Renal pelvis (tissue), 12 donors: ENCODE measurements around the gene MXI1. TPM values are rescaled to one million over a fixed set of nuclear protein-coding genes. Genes with fewer than 3 reads are reported as not detected.

ENCODE experiments used
- DNase-seq: peaks from one replicate; pipeline ENCODE4 v3.0.0-alpha.2; 2013
- long read RNA-seq, 16 experiments: transcript quantifications; one replicate each; lab custom pipeline, GENCODE V29; 2026
- polyA plus RNA-seq, 3 donors: library from polyadenylated mRNA; unstranded; fragments of 120-200 nt; gene quantifications; one replicate each; pipeline ENCODE4 v1.2.1, GENCODE V29; 2013; ENCODE audit not compliant: insufficient read length in 3 of 3

Gene MXI1
- polyA plus RNA-seq, result 10 to 100 TPM; 40.0 to 47.7 (median 42.9) TPM
- long read RNA-seq, donor 1, transcript MXI1-201 (6 exons, 2,424 nt), result major isoform, 5 of 11 reads
- long read RNA-seq, donor 1, transcript MXI1-202 (6 exons, 3,470 nt), result major isoform, 5 of 11 reads
- long read RNA-seq, donor 1, partial matches to known transcripts, result 0 of 11 reads
- long read RNA-seq, donor 1, other reads (novel, unspliced or antisense), result 0 of 11 reads
- long read RNA-seq, donor 2, partial matches to known transcripts, result 27 of 38 reads
- long read RNA-seq, donor 2, other reads (novel, unspliced or antisense), result 9 of 38 reads
- long read RNA-seq, donor 3, transcript MXI1-202 (6 exons, 3,470 nt), result major isoform, 5 of 9 reads
- long read RNA-seq, donor 3, partial matches to known transcripts, result 0 of 9 reads
- long read RNA-seq, donor 3, other reads (novel, unspliced or antisense), result 0 of 9 reads
- long read RNA-seq, donor 4, partial matches to known transcripts, result 5 of 9 reads
- long read RNA-seq, donor 4, other reads (novel, unspliced or antisense), result 0 of 9 reads
- long read RNA-seq, donor 5, partial matches to known transcripts, result 0 of 2 reads
- long read RNA-seq, donor 5, other reads (novel, unspliced or antisense), result 0 of 2 reads
- long read RNA-seq, donor 6, transcript MXI1-201 (6 exons, 2,424 nt), result major isoform, 6 of 16 reads
- long read RNA-seq, donor 6, partial matches to known transcripts, result 7 of 16 reads
- long read RNA-seq, donor 6, other reads (novel, unspliced or antisense), result 0 of 16 reads
- long read RNA-seq, donor 7, transcript MXI1-201 (6 exons, 2,424 nt), result major isoform, 7 of 14 reads
- long read RNA-seq, donor 7, partial matches to known transcripts, result 5 of 14 reads
- long read RNA-seq, donor 7, other reads (novel, unspliced or antisense), result 0 of 14 reads
- long read RNA-seq, donor 8, partial matches to known transcripts, result 0 of 3 reads
- long read RNA-seq, donor 8, other reads (novel, unspliced or antisense), result 0 of 3 reads
- long read RNA-seq, donor 9, transcript MXI1-202 (6 exons, 3,470 nt), result major isoform, 5 of 9 reads
- long read RNA-seq, donor 9, partial matches to known transcripts, result 0 of 9 reads
- long read RNA-seq, donor 9, other reads (novel, unspliced or antisense), result 0 of 9 reads
- long read RNA-seq, donor 10, partial matches to known transcripts, result 0 of 5 reads
- long read RNA-seq, donor 10, other reads (novel, unspliced or antisense), result 0 of 5 reads
- long read RNA-seq, donor 11, partial matches to known transcripts, result 0 of 5 reads
- long read RNA-seq, donor 11, other reads (novel, unspliced or antisense), result 0 of 5 reads
- long read RNA-seq, donor 12, partial matches to known transcripts, result 6 of 12 reads
- long read RNA-seq, donor 12, other reads (novel, unspliced or antisense), result 0 of 12 reads
- long read RNA-seq, donor 13, partial matches to known transcripts, result 0 of 3 reads
- long read RNA-seq, donor 13, other reads (novel, unspliced or antisense), result 0 of 3 reads
- long read RNA-seq, donor 14, result 0 reads
- long read RNA-seq, donor 15, transcript MXI1-201 (6 exons, 2,424 nt), result major isoform, 5 of 13 reads
- long read RNA-seq, donor 15, partial matches to known transcripts, result 0 of 13 reads
- long read RNA-seq, donor 15, other reads (novel, unspliced or antisense), result 5 of 13 reads
- long read RNA-seq, donor 16, transcript MXI1-201 (6 exons, 2,424 nt), result major isoform, 6 of 64 reads
- long read RNA-seq, donor 16, partial matches to known transcripts, result 54 of 64 reads
- long read RNA-seq, donor 16, other reads (novel, unspliced or antisense), result 0 of 64 reads

- peak; percentile 72 for DNase-seq
These were observed at the start of gene MXI1 for GRCh38 chr10:110207011-110207804. Gene MXI1 (plus strand): TSS chr10:110207605. CDS start chr10:110207809, 204 bp downstream.

DNA sequence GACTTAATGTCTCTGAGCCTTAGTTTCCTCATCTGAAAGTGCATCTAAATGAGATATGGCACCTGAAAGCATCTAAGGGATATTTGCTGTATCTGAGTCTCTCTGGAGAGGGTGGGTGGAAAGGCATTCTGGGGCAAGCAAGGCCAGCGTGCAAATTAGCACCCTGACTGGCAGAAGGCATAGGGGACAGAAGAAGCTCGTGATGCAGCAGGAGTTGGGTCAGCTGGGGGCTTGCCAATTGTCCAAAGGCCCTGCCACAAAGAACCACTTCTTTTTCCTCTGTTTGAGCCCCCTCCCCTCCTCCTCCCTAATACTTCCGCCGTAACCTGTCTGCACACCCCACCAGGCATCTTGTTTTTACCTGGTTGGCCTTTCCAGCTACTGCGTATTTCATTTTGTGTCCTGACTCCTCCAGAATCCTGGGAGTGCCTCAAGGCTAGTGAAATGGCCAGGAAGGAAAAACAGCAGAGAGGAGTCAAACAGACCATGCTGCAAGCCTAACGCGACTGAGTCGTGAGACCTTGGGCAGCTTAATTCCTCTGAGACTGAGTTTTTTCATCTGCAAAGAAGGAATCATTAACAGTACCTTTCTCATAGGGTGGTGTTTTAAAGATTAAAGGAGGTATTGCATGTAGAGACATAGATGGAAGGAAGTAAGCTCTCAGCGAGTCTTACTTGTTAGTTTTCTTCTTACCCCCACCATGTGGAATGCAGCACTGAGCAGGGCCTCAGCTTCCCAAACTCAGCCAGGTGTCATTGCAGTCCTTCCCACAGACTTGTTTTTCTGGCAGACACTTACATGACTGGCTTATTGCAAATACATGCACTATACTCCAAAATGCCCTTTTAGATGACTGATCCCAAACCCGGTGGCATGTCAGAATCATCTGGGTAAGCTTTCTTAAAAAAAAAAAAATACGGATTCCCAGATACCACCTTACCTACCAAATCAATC is 49.1 kb upstream of the MXI1 start:
- no peak for DNase-seq

- DNase-seq, result no peak
These were observed 47.3 kb upstream of the MXI1 start for GRCh38 chr10:110160081-110160480.

GRCh38 chr10:110160522-110160921 is 46.9 kb upstream of the MXI1 start:
- no peak for DNase-seq

- DNase-seq, result no peak
These were observed 44.7 kb upstream of the MXI1 start for GRCh38 chr10:110162741-110163145.

- DNase-seq, result no peak
These were observed 44.1 kb upstream of the MXI1 start for GRCh38 chr10:110163192-110163773.

- DNase-seq, result no peak
These were observed 43.6 kb upstream of the MXI1 start for GRCh38 chr10:110163841-110164240.

- no peak for DNase-seq
These were observed 42.2 kb upstream of the MXI1 start for GRCh38 chr10:110165239-110165638.

DNA sequence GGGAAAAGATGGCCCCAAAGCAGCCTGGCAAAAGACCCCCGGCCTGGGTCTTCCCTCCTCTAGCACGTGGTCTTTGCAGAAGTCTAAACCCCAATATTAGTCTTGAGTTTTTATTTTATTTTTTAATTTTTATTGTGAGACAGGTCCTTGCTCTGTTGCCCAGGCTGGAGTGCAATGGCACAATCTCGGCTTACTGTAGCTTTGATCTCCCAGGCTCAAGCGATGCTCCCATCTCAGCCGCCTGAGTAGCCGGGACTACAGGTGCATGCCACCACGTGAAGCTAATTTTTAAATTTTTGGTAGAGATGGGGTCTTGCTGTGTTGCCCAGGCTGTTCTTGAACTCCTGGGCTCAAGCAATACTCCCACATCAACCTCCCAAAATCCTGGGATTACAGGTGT is 40.3 kb upstream of the MXI1 start:
- DNase-seq, result no peak

- DNase-seq, result no peak
These were observed 38.6 kb upstream of the MXI1 start for GRCh38 chr10:110168601-110169481.

GRCh38 chr10:110169586-110169985 is 37.8 kb upstream of the MXI1 start:
- DNase-seq, result no peak

DNA sequence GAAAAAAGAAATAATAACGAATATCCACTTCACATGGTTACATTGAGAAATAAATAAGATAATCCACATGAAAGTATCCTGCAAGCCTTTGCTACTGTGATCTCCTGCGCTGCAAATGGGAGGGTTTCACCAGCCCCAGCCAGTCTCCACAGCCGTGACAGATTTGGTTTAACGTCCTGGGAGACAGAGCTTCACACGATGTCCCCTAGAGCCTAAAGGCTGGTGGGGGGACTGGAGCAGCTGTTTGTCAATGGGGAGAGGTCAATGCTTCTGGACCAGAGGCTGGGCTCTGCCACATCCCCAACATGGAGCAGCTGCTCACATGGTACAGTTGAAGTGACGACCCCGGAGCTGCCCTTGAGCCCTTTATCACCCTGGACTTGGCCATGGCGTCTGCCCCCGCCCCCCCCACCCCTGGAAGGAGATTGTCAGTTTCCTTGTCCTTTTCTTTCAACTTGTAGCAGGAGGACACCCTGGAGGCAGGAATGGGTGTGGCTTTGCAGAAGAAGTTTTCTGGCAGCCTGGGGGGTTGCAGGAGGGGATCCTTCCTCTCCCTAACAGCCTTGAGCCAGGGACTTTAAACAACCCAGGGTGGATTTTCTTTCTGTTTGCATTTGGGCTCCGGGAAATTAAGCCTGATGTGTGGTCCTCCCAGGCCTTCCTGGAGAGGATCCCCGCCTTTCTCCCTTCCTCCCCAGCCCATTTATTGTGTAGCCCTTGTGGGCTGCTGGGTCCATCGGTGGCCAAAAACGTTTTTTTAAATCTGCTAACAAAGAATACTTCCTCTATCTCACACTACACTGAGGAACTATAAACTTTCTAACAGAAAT is 37.0 kb upstream of the MXI1 start:
- no peak for DNase-seq

GRCh38 chr10:110171032-110171431 is 36.4 kb upstream of the MXI1 start:
- DNase-seq, result no peak

DNA sequence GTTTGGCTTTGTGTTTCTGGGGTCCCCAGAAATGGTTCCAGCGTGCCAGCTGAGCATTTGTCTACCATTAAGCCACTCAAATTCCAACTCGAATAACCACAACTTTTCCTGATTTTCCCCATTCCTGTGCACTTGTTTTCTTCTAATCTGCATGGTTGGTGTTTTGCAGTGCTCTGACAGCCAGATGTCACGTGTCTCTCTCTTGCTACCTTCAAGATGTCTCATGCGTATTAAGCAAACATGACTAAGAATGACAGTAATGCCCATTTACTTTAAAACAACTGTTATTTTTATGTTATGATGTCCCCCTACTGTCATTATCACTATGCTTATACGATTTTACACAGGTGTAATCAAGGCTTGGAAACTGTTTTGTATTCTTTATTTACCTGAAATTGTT is 35.2 kb upstream of the MXI1 start:
- no peak for DNase-seq

GRCh38 chr10:110174201-110174600 is 33.2 kb upstream of the MXI1 start:
- no peak for DNase-seq

DNA sequence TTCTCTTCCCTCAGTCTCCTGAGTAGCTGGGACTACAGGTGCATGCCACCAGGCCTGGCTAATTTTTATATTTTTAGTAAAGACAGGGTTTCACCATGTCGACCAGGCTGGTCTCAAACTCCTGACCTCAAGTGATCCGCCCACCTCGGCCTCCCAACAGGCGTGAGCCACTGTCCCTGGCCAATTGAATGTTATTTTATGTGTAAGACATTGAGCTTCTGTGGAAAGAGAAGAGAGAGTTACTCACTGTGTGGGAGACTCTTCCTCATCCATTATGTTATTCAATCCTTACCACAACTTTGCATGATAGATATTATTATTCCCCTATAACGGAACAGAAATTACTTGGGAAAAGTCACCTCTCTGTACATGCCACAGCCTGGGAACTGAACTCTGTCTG is 32.6 kb upstream of the MXI1 start:
- DNase-seq, result no peak

DNA sequence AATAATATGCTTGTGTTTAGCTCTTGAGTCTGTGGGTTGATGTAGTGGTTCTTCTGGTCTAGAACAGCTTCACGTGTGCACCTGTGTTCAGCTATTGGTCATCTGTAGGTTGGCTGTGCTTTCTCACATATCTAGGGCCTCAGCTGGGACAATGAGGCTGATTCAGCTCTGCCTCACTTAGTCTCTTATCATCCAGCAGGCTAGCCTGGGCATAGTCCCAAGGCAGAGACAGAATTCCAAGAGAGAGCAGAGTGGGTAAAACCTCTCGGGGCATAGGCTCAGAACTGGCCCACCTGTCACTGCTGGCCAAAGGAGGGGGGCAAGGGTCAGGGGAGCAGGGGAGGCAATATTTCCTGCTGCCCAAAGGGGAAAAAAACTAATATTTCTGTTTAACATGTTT is 32.0 kb upstream of the MXI1 start:
- no peak for DNase-seq
